HepG2 (cell line): ENCODE measurements around the gene CLN6. TPM values are rescaled to one million over a fixed set of nuclear protein-coding genes. Genes with fewer than 3 reads are reported as not detected.

Experiments
- CBX5 ChIP-seq: sonication (generic); formaldehyde crosslinking; IDR thresholded peaks from 2 replicates; pipeline ENCODE4 v1.4.0; 2020; ENCODE audit warnings: missing genetic modification reagents, borderline replicate concordance
- GLI4 ChIP-seq: sonication (generic); formaldehyde crosslinking; IDR thresholded peaks from 2 replicates; pipeline ENCODE4 v1.5.1; 2020; ENCODE audit warnings: missing genetic modification reagents, mild to moderate bottlenecking, moderate library complexity, borderline replicate concordance
- KDM1A ChIP-seq: IDR thresholded peaks from 2 replicates; pipeline ENCODE4 v1.6.1; 2016; ENCODE audit warnings: missing compliant biosample characterization
- NAIF1 ChIP-seq: sonication (generic); formaldehyde crosslinking; IDR thresholded peaks from 2 replicates; pipeline ENCODE4 v1.5.0; 2020; ENCODE audit warnings: mild to moderate bottlenecking, missing genetic modification reagents, borderline replicate concordance
- NFYB ChIP-seq: sonication (generic); formaldehyde crosslinking; IDR thresholded peaks from 2 replicates; pipeline ENCODE4 v1.4.0; 2020; ENCODE audit warnings: missing genetic modification reagents
- PLRG1 ChIP-seq: fragments of 450-650 bp; conservative IDR thresholded peaks from 2 replicates; pipeline ENCODE4 v1.6.1; 2016
- SKI ChIP-seq: fragments of 450-650 bp; IDR thresholded peaks from one replicate; pipeline ENCODE4 v1.6.1; 2018; ENCODE audit warnings: mild to moderate bottlenecking; ENCODE audit not compliant: partially characterized antibody
- XRCC5 ChIP-seq: fragments of 200-400 bp; formaldehyde crosslinking; optimal IDR thresholded peaks from 2 replicates; pipeline ENCODE3; 2017; ENCODE audit warnings: mild to moderate bottlenecking, low read length
- ZKSCAN8 ChIP-seq: IDR thresholded peaks from 2 replicates; pipeline ENCODE4 v1.6.1; 2016; ENCODE audit warnings: borderline replicate concordance, missing genetic modification reagents, missing compliant biosample characterization
- ZNF687 ChIP-seq: sonication (generic); formaldehyde crosslinking; IDR thresholded peaks from 2 replicates; pipeline ENCODE4 v1.5.1; 2020; ENCODE audit warnings: mild to moderate bottlenecking, missing genetic modification reagents, moderate library complexity
- ZNF746 ChIP-seq: sonication (generic); formaldehyde crosslinking; IDR thresholded peaks from 2 replicates; pipeline ENCODE4 v1.8.0; 2022; ENCODE audit warnings: mild to moderate bottlenecking, missing genetic modification reagents
- polyA plus RNA-seq, 8 experiments: library from polyadenylated mRNA; depleted of rRNA in 3 of 8; stranded (reverse) in 7 of 8; unstranded in 1 of 8; fragments of >200 nt; fragmentation: Illumina TruSeq in 4 of 8; extraction: Trizol in 4 of 8; gene quantifications; 2 replicates each; pipeline versions ENCODE4 v1.2.1 to v1.2.3, GENCODE V29; 2011 to 2016; ENCODE audit warnings: low read depth in 4 of 8, missing spikeins in 1 of 8, mixed read lengths in 1 of 8; ENCODE audit not compliant: insufficient read depth in 1 of 8
- total RNA-seq, 5 experiments: library from RNA; depleted of rRNA; stranded (reverse); fragments of >200 nt; fragmentation: Illumina TruSeq; extraction: Trizol; gene quantifications; 2 replicates each; pipeline ENCODE4 v1.2.3, GENCODE V29; 2016; ENCODE audit warnings: low read depth in 1 of 5
- TF ChIP-seq, protein P1 (sequence below): sonication (generic); formaldehyde crosslinking; IDR thresholded peaks from 2 replicates; pipeline ENCODE4 v1.5.0; 2020; ENCODE audit warnings: mild to moderate bottlenecking, missing genetic modification reagents, borderline replicate concordance

The CLN6 gene
- total and polyA plus RNA-seq, 2 of the 13 experiments (the other 11 are each of a cell fraction or from before 2014, with no cell fraction given) = 24.9 to 27.1 TPM

DNA sequence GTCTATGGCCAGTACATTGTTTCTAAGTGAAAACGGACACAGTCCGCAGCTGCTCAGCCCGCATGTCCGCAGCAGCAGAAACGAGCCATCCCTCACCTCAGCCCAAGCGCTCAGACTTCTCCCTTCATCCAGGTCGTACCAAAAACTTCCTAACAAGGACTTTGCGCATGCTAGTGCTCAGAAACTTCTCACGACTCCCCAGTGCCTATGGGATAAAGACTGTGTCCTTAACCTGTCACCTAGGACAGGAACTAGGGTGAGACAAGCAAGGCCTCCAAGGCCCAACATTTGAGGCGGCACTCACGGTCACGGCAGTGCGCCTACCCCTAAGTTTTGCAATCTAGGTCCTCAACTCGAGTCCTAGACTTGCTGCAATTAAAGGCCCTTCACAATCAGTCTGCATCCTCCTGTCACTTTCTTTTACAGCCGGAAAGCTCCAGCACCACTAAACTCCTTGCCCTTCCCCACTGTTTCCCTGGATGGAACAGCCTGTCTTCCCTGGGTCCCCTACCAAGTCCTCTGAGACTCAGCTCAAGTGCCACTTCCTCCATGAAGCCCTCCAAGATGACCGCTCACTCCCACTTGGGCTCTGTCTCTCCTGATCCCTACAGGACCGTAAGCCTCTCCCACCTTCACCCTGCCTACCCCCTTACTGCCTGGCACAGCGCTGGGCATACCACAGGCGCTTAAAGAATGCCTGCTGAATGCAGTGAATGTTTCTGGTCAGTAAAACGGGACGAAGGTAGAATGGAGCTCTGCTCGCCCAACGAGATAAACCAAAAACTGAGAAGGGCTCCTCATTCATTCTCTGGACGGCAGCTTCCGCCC lies 1.2 kb downstream of the CLN6 start (continued):
- no peak; the same call in 1 of the 2 replicates for TF ChIP-seq NFYB
- TF ChIP-seq CBX5 = no peak
- TF ChIP-seq NAIF1 (CRISPR knock-in tag) = no peak
- TF ChIP-seq ZKSCAN8 (CRISPR knock-in tag) = 0 out of 2 replicates have a peak, but pooled peaks have one; percentile 6
- no peak; the same call in 1 of the 2 replicates for TF ChIP-seq ZNF687
- TF ChIP-seq, protein P1, sequence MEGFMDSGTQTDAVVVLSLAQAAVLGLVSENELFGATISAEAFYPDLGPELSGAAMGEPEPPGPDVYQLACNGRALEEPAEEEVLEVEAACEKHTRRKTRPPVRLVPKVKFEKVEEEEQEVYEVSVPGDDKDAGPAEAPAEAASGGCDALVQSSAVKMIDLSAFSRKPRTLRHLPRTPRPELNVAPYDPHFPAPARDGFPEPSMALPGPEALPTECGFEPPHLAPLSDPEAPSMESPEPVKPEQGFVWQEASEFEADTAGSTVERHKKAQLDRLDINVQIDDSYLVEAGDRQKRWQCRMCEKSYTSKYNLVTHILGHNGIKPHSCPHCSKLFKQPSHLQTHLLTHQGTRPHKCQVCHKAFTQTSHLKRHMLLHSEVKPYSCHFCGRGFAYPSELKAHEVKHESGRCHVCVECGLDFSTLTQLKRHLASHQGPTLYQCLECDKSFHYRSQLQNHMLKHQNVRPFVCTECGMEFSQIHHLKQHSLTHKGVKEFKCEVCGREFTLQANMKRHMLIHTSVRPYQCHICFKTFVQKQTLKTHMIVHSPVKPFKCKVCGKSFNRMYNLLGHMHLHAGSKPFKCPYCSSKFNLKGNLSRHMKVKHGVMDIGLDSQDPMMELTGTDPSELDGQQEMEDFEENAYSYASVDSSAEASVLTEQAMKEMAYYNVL (CRISPR knock-in tag) = no peak
- 0 out of 2 replicates have a peak, but pooled peaks have one; percentile 19 for TF ChIP-seq ZNF746 (CRISPR knock-in tag)
- TF ChIP-seq PLRG1 = no peak
- TF ChIP-seq KDM1A (CRISPR knock-in tag) = peak; percentile 73; the same call in 1 of the 2 replicates
- no peak for TF ChIP-seq XRCC5
- no peak for TF ChIP-seq SKI
- no peak for TF ChIP-seq GLI4 (CRISPR knock-in tag)
